ENCODE measurements around the gene LRRC56. TPM values are rescaled to one million over a fixed set of nuclear protein-coding genes. Genes with fewer than 3 reads are reported as not detected.

LRRC56 gene
- total RNA-seq, 1 donor, result 0.43 TPM

GRCh38 chr11:545171-545570 lies 7.8 kb downstream of the LRRC56 start:
- no peak for TF ChIP-seq CTCF (IDR thresholded peaks at IDR 0.05; ENCODE audit: insufficient read depth, low read depth, low read length)
- DNase-seq (ENCODE audit: low read depth), result no peak
- no peak overlapping the region for H3K4me3 ChIP-seq (ENCODE audit: low read depth, low read length)

- no peak for DNase-seq (ENCODE audit: low read depth)
- no peak for TF ChIP-seq CTCF (IDR thresholded peaks at IDR 0.05; ENCODE audit: insufficient read depth, low read depth, low read length)
- H3K4me3 ChIP-seq (ENCODE audit: low read depth, low read length), result no peak overlapping the region
Observed at GRCh38 chr11:548700-549603, 11.6 kb downstream of the LRRC56 start.

GRCh38 chr11:550021-550745 lies 12.9 kb downstream of the LRRC56 start:
- no peak overlapping the region for H3K4me3 ChIP-seq (ENCODE audit: low read depth, low read length)
- DNase-seq (ENCODE audit: low read depth), result no peak
- TF ChIP-seq CTCF (IDR thresholded peaks at IDR 0.05; ENCODE audit: insufficient read depth, low read depth, low read length), result no peak

- TF ChIP-seq CTCF (IDR thresholded peaks at IDR 0.05; ENCODE audit: insufficient read depth, low read depth, low read length), result no peak
- DNase-seq (ENCODE audit: low read depth), result no peak
- H3K4me3 ChIP-seq (ENCODE audit: low read depth, low read length), result no peak overlapping the region
Observed at GRCh38 chr11:550746-551085, 13.4 kb downstream of the LRRC56 start.

GRCh38 chr11:551131-551530 lies 13.8 kb downstream of the LRRC56 start:
- no peak for TF ChIP-seq CTCF (IDR thresholded peaks at IDR 0.05; ENCODE audit: insufficient read depth, low read depth, low read length)
- no peak overlapping the region for H3K4me3 ChIP-seq (ENCODE audit: low read depth, low read length)
- no peak for DNase-seq (ENCODE audit: low read depth)

- H3K4me3 ChIP-seq (ENCODE audit: low read depth, low read length), result no peak overlapping the region
- no peak for TF ChIP-seq CTCF (IDR thresholded peaks at IDR 0.05; ENCODE audit: insufficient read depth, low read depth, low read length)
- DNase-seq (ENCODE audit: low read depth), result no peak
Observed at GRCh38 chr11:551596-551995, 14.3 kb downstream of the LRRC56 start.

Measured in fibroblast of villous mesenchyme (primary cell).